Esophagus squamous epithelium (tissue), 5 donors: ENCODE data around the gene ZFP36L1. TPM values are rescaled to one million over a fixed set of nuclear protein-coding genes. Genes with fewer than 3 reads are reported as not detected.
A peak's percentile ranks its signal among the peaks of the same experiment; 100 is the strongest.

Source experiments
- DNase-seq: peaks from one replicate; lab custom pipeline; 2025; lab: John Stamatoyannopoulos, UW
- H3K27ac ChIP-seq, 4 donors: fragments of 200-600 bp; sonication (generic); one replicate each; pipeline ENCODE4 v1.5.1; 2016 to 2019; ENCODE audit warnings: mild to moderate bottlenecking in 1 of 4
- H3K27me3 ChIP-seq, 4 donors: fragments of 200-600 bp; sonication (generic); 1 replicate in 3 of 4; 2 replicates in 1 of 4; pipeline versions ENCODE4 v1.5.1 to v1.6.0; 2017 to 2021; ENCODE audit warnings: antibody characterized with exemption in 1 of 4
- H3K36me3 ChIP-seq, 3 donors: fragments of 200-600 bp; sonication (generic); one replicate each; pipeline ENCODE4 v1.5.1; 2016 to 2019
- H3K4me1 ChIP-seq, 3 donors: fragments of 200-600 bp; sonication (generic); one replicate each; pipeline ENCODE4 v1.5.1; 2017 to 2019
- H3K4me3 ChIP-seq, 4 donors: fragments of 200-600 bp; sonication (generic); 1 replicate in 3 of 4; 2 replicates in 1 of 4; pipeline ENCODE4 v1.5.1; 2016 to 2019; ENCODE audit warnings: mild to moderate bottlenecking in 2 of 4, moderate library complexity in 1 of 4
- H3K9me3 ChIP-seq, 3 donors: fragments of 200-600 bp; sonication (generic); one replicate each; pipeline ENCODE4 v1.5.1; 2016 to 2019
- CTCF ChIP-seq, 6 experiments: fragments of 450-650 bp in 4 of 6; fragments of 200-600 bp in 2 of 6; sonication (generic) in 2 of 6; IDR thresholded peaks; one replicate each; pipeline ENCODE4 v1.5.1; 2016 to 2019; ENCODE audit warnings: antibody characterized with exemption in 6 of 6, mild to moderate bottlenecking in 4 of 6, moderate library complexity in 4 of 6
- POLR2A ChIP-seq, 4 donors: fragments of 450-650 bp; IDR thresholded peaks; one replicate each; pipeline ENCODE4 v1.6.1; 2017; ENCODE audit warnings: antibody characterized with exemption in 4 of 4, mild to moderate bottlenecking in 4 of 4, moderate library complexity in 3 of 4
- WGBS, 2 donors: methylation state at CpG; one replicate each; pipeline ENCODE4 v1.1.5; 2018; 5-methylcytosine and 5-hydroxymethylcytosine counted together
- intact Hi-C: fragments of 100-400 bp; cut with DNase I; formaldehyde crosslinking; loops from one replicate; pipeline ENCODE4 v1.15.0; 2022
- total RNA-seq, 4 donors: library from RNA; depleted of rRNA; stranded (reverse); fragments of >200 nt; gene quantifications; one replicate each; pipeline ENCODE4 v1.1.0, GENCODE V29; 2016
- donor health status: DM: yes; HTN: yes; CAD: no.

ZFP36L1 gene
- total RNA-seq, 4 donors from 2014 or later, result 75.4 to 364 (median 152) TPM

GRCh38 chr14:68820999-68821683 is 28.3 kb upstream of the ZFP36L1 start:
- TF ChIP-seq CTCF (IDR thresholded peaks at IDR 0.05) (no peak), POLR2A (IDR thresholded peaks at IDR 0.05) (no peak)
- intact Hi-C loops, result loop anchor here (5.0 kb wide), 1 partner anchor 884 kb away; no protein-coding TSS in a partner anchor
- 43 to 78% methylated on average over 1 of the region's 18 CpGs for WGBS, 2 donors
- DNase-seq, result no peak
- Histone ChIP-seq H3K27me3 (no peaks in the 10 kb centered on the region), H3K4me1 (peaks cover 43 to 86% (median 44%) of the 10 kb centered on the region in 3 donors), H3K9me3 (no peaks in the 10 kb centered on the region), H3K27ac (peak overlapping the region; percentile 3 to 99 (median 74)), H3K36me3 (no peaks in the 10 kb centered on the region), H3K4me3 (no peak overlapping the region)

GRCh38 chr14:68820536-68820935 is 27.7 kb upstream of the ZFP36L1 start:
- peaks cover 49 to 92% (median 50%) of the 10 kb centered on the region in 3 donors for H3K4me1 ChIP-seq
- intact Hi-C loops, result loop anchor here (5.0 kb wide), 1 partner anchor 883 kb away; no protein-coding TSS in a partner anchor
- WGBS, 2 donors, result 59 to 62% methylated on average over 4 of the region's 4 CpGs

GRCh38 chr14:68820119-68820518 is 27.3 kb upstream of the ZFP36L1 start:
- Histone ChIP-seq H3K4me3 (no peak overlapping the region), H3K36me3 (no peaks in the 10 kb centered on the region), H3K4me1 (peaks cover 53 to 97% (median 54%) of the 10 kb centered on the region in 3 donors), H3K9me3 (no peaks in the 10 kb centered on the region), H3K27me3 (no peaks in the 10 kb centered on the region), H3K27ac (peak overlapping the region; percentile 76 to 99 (median 88))
- TF ChIP-seq POLR2A (IDR thresholded peaks at IDR 0.05), result no peak
- no peak for TF ChIP-seq CTCF (IDR thresholded peaks at IDR 0.05)
- intact Hi-C loops, result loop anchor here (5.0 kb wide), 1 partner anchor 883 kb away; no protein-coding TSS in a partner anchor
- no peak for DNase-seq
- WGBS, 2 donors, result 80 to 89% methylated on average over 7 to 9 of the region's 9 CpGs

More at GRCh38 chr14:68820536-68820935, 27.7 kb upstream of the ZFP36L1 start:
- H3K27me3 ChIP-seq, result no peaks in the 10 kb centered on the region
- no peak for TF ChIP-seq POLR2A (IDR thresholded peaks at IDR 0.05)
- no peak for TF ChIP-seq CTCF (IDR thresholded peaks at IDR 0.05)
- peak overlapping the region; percentile 3 to 99 (median 88) for H3K27ac ChIP-seq
- no peaks in the 10 kb centered on the region for H3K36me3 ChIP-seq
- DNase-seq, result no peak
- H3K9me3 ChIP-seq, result no peaks in the 10 kb centered on the region
- H3K4me3 ChIP-seq, result no peak overlapping the region

GRCh38 chr14:68819260-68819691 is 26.4 kb upstream of the ZFP36L1 start:
- TF ChIP-seq CTCF (IDR thresholded peaks at IDR 0.05) (no peak), POLR2A (IDR thresholded peaks at IDR 0.05) (peak in 2 of 4 donors; percentile 8 to 18)
- no peaks in the 10 kb centered on the region for H3K27me3 ChIP-seq
- H3K36me3 ChIP-seq, result no peaks in the 10 kb centered on the region
- WGBS, 2 donors, result 26 to 48% methylated on average over 4 to 6 of the region's 10 CpGs
- DNase-seq, result no peak
- intact Hi-C loops, result loop anchor here (10.0 kb wide), 1 partner anchor 564 kb away; no protein-coding TSS in a partner anchor
- no peaks in the 10 kb centered on the region for H3K9me3 ChIP-seq
- peak overlapping the region; percentile 76 to 99 (median 88) for H3K27ac ChIP-seq
- peaks cover 56 to 97% (median 60%) of the 10 kb centered on the region in 3 donors for H3K4me1 ChIP-seq
- peak overlapping the region in 1 of 4 donors; percentile 16 for H3K4me3 ChIP-seq
